Stimulated activated CD4-positive, alpha-beta T cell treated with anti-CD3 and anti-CD28 coated beads, TNF-alpha, amount 100 ng/mL, for 24 hours (primary cell): Measurements from ENCODE around the gene KIF26A.

ENCODE experiments used
- DNase-seq, 3 experiments: peaks; one replicate each; pipeline ENCODE4 v3.0.0-alpha.2; 2020; ENCODE audit warnings: low read depth in 3 of 3

The KIF26A gene

GRCh38 chr14:104101086-104101621 lies 37.2 kb upstream of the KIF26A start:
- DNase-seq: no peak

GRCh38 chr14:104101651-104102281 lies 36.6 kb upstream of the KIF26A start:
- no peak for DNase-seq

DNA sequence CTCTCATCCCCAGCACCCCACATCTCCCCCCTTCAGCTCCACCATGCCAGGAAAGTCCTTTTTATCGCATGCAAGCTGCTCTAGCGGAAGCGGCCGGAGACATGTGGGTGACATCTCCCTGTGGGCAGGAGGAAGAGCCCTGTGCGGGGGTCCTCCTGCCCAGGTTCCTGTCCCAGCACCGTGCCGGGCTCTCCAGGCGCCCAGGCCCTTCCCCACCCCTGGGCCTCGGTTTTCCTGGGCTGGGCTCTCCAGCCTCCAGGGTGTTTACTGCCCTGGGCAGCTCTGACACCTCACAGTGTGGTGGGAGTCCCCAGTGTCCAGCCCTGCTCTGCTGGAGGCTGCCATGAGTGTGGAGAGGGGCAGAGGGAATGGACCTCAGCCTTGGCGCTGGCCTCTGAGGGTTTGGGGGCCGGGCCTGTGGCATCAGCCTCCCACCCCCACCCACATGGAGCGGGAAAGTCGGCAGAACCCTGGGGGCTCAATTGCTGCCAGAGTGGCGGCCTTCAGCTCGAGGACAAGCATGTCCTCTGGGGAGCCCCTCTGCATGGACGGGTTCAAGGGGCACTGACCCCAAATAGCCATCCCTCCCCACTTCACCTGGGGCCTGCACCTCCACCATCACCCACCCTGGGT lies 36.0 kb upstream of the KIF26A start:
- no peak for DNase-seq

DNA sequence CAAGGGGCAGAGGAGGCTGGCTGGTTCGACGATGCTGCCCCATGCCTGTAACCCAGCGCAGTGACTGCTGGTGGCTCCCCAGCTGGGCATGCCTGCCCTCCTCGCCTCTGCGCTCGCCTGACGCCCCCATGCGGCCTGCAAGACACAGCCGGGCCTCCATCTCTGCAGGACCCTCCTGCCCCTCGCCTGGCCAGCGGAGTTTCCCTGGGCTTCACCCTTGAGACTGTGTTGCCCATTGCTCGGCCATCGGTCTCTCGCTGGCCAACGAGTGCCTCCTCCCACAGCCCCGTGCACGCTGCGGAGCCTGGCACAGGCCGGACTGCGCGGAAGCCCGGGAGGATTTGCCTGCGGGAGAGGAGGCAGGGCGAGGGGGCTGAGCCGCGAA lies 35.3 kb upstream of the KIF26A start:
- DNase-seq: no peak

GRCh38 chr14:104103446-104104075 lies 34.8 kb upstream of the KIF26A start:
- no peak for DNase-seq

- no peak for DNase-seq
Measured at GRCh38 chr14:104104076-104104901, 34.1 kb upstream of the KIF26A start.

- no peak for DNase-seq
Measured at GRCh38 chr14:104105071-104105821, 33.1 kb upstream of the KIF26A start.

DNA sequence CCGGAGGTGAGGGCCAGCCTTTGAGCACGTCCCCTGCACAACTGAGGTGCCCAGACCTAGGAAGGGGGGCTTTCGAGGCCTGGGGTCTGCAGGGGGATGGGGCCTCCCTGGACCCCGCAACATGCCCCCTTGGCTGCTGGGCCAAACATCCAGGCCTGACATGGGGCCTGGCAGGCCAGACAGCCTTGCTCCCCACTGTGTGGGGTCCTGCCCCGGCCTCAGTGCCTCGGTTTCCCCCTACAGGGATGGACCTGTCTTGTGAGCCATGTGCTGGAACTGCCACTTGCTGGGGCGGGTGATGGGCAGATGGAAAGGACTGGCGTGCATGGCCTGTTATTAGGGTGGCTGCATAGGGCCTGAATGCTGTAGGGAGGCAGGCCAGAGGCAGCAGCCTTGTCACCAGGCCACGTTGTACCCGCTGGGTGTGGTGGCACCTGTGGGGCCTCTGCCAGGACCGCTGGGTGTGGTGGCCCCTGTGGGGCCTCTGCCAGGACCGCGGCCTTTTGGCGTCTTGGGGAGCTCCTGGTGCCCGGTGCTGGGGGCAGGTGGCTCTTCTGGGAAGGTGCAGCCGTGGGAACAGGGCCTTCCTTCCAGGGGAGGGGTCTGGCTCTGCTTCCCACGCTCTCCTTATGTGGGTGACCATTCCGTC lies 32.4 kb upstream of the KIF26A start:
- no peak for DNase-seq

- DNase-seq: no peak
Measured at GRCh38 chr14:104106471-104106991, 31.9 kb upstream of the KIF26A start.

DNA sequence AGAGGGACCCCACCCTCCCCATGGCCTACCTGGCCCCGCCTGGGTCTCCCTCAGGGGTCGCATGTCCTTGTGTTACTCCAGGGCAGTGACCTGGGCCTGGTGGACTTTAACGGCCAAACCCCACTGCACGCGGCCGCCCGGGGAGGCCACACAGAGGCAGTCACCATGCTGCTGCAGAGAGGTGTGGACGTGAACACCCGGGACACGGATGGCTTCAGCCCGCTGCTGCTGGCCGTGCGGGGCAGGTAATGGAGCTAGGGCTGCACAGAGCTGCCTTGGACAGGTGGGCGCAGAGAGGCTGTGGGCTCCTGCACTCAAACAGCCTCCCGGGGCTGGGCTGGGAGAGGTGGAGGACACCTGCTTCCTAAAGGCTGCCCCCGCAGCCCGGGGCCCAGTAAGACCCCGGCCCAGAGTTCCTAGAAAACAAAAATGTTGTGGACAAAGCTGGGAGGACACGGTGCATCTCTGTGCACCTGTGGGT lies 31.2 kb upstream of the KIF26A start:
- no peak for DNase-seq

DNA sequence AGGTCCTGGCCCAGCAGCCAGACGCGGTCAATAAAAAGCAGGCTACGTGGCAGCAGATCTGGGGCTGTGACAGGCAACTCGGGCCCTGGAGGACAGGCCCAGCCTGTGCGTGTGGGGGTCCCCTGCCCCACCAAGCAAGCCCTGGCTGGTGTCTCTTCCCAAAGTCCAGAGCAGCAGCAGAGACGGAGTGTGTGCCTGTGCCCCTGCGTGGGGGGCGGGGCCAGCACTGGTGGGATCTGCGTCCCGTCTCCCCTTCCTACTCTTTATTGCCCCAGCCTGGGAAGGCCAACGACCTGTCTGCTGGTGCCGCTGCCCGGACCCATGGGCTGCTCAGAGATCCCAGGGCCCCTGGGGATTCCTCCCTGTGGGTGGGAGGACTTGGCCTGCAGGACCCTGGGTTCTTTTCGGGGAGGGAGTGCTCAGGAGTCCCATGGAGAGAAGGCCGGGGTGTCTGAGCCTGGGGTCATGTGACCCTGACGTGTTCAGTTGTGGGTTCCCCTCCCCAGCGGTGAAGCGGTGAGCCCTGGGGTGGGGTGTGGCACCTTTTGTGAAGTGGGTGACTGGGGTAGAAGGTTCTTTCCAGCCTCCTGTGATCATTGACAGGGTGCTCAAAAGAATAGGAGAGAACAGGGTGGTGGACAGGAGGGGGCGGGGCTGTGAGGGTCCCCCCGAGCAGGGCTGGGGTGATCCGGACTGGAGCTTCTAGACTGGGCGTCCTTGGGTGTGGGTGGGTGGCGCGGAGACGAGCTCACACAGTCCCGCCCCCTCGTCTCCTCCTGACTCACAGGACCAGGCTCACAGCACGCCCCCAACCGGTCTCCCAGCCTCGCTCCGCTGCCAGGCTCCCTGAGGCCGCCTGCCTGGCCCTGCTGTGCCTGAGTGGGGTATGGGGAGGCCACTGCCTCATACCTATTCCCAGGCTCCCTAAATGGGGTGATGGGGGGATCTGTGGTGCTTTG lies 30.5 kb upstream of the KIF26A start:
- DNase-seq: no peak

- no peak for DNase-seq
Measured at GRCh38 chr14:104108570-104109541, 29.5 kb upstream of the KIF26A start.

GRCh38 chr14:104109731-104110361 lies 28.5 kb upstream of the KIF26A start:
- DNase-seq: no peak

GRCh38 chr14:104110491-104111209 lies 27.7 kb upstream of the KIF26A start:
- DNase-seq: no peak

DNA sequence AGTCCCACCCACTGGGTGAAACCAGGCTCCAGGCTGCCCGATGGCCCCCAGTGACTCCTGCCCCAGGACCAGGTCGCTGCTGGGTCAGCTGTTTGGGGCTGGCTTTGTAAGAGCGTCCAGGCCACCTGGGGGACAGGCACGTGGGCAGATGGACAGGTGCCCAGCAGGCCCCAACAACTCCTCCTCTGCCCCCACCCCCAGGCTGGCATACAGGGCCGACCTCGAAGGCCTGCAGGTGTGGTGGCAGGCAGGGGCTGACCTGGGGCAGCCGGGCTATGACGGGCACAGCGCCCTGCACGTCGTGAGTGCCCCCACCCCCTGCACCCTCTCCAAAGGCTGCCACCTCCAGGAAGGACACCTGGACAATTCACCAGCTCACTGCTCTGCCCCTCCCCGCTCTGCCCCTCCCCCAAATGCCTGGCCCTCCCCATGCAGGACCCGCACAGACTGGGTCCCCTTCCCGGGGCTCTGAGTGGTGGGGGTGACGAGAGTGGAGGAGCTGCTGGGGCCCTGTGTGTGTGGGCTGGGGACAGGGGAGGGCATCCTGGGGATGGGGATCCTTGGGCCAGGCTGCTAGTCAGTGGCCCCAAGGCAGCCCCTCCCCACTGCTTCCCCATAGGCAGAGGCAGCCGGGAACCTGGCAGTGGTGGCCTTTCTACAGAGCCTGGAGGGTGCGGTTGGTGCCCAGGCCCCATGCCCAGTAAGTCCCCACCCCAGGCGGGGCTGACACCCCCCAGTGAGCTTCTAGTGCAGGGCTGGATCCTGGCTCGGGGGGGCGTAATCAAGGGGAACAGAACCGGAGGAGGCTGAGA lies 26.9 kb upstream of the KIF26A start:
- DNase-seq: no peak

DNA sequence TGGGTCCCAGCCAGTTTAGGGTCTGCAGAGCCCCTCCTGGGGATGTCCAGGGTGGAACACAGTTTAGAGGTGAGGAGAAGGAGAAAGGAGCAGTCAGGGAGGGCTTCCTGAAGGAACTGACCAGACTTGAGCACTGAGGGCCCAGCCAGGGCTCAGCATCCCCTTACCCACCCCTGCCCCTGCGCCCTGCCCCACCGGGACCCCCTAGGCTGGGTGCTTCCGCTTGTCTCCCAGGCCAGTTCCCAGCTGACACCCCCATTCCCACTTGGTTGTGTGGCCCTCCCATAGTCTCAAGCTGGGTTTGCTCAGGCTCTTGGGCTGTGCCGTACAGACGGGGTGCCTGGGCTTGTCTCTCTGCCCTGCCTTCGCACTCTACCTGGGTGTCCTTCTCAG lies 26.3 kb upstream of the KIF26A start:
- no peak for DNase-seq
